Nucleus accumbens (tissue), 56 donors: ENCODE data around the gene CDC42BPA.
"Not testable (repeated sequence)": the region's sequence is repeated elsewhere in the genome, so short reads cannot be mapped to it uniquely, and the experiment has no call there.

Experiments used
- DNase-seq, 56 donors: peaks; one replicate each; lab custom pipeline; 2025; lab: John Stamatoyannopoulos, UW

CDC42BPA gene

DNA sequence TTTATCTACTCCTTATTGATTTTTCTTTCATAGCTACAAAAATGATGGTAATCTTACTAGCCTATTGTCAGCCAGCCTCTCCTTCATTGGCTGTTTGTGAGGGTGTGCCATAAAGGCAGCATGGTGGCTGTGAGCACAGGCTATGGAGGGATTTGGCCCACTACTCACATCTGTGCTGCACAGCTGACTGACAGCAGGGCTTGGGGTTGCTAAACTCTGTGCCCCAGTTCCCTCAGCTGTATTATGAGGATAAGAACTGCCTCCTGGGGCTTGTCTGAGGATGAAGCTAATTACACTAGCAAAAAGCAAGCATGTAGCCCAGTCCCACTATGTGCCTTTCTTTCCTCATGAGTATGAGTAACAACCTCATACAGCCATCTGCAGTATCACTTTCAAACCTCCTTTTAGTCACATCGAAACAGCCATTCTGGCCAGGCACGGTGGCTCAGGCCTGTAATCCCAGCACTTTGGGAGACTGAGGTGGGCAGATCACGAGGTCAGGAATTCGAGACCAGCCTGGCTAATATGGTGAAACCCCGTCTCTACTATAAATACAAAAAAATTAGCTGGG lies 312.0 kb downstream of the CDC42BPA start:
- DNase-seq: no peak

DNA sequence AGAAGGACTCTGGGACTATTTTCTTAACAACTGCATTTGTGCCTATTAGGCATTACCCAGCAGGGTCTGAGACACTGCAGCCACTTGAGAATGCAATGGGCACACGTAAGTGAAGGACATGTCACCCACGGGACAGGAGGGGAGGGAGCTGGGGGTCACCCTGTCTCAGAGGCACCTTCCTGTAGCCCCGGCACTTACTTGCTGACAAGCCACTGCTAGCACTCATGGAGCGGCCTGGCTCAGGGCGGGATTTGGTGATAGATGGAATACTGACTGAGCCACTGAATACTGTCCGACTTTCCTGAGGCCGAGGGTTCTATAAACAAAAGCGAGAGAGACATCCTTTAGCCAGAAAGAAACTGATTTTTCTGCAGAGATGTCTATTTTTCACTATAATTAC lies 313.5 kb downstream of the CDC42BPA start:
- no peak for DNase-seq

DNA sequence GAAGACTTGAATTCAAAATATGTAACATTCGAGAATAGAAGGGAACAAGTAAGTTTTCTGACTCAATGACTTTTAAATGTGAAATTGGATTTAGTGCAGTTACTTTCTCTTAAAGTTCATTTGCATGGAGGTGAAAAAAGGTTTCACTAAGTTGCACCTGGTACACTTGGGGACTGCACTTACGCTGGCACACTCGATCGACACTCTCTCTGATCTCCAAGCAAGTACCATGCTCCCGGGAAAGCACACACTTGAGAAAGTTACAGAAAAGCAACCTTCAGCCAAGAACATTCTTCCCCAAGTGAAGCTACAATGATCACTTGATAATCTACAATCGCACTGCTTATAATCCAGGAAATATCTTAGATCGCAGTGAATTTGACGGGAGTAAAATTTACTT lies 315.1 kb downstream of the CDC42BPA start:
- no peak for DNase-seq

DNA sequence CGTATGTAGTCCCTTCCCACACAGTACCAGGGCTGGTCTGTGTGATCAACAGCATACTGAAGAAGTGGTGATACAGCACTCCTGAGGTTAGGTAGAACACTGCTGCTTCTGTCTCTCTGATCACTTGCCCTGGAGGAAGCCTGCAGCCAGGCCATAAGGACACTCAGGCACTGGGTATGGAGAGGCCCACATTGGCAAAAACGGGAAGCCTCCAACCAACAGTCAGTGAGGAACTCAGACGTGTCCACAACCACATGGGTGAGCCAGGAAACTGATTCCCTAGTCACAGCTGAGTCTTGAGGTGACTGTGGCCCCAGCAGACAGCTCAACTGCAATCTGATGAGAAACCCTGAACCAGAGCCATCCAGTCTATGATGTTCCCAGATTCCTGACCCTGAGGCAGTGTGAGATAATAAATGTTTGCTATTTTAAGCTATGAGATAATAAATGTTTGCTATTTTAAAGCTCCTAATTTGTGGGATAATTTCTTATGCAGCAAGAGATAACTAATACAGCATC lies 315.7 kb downstream of the CDC42BPA start:
- DNase-seq: no peak

- not testable (repeated sequence) for DNase-seq
Observed at GRCh38 chr1:226999579-226999978, 318.7 kb downstream of the CDC42BPA start.

GRCh38 chr1:226995365-226996332 lies 322.6 kb downstream of the CDC42BPA start:
- no peak for DNase-seq

- DNase-seq: peak in 8 of 56 donors; percentile 34 to 56 (median 49)
Observed at GRCh38 chr1:226994586-226995364, 323.5 kb downstream of the CDC42BPA start.

- DNase-seq: no peak
Observed at GRCh38 chr1:226993814-226994585, 324.3 kb downstream of the CDC42BPA start.

- no peak for DNase-seq
Observed at GRCh38 chr1:226991920-226992319, 326.4 kb downstream of the CDC42BPA start.

GRCh38 chr1:226990133-226990716 lies 328.1 kb downstream of the CDC42BPA start:
- no peak for DNase-seq

DNA sequence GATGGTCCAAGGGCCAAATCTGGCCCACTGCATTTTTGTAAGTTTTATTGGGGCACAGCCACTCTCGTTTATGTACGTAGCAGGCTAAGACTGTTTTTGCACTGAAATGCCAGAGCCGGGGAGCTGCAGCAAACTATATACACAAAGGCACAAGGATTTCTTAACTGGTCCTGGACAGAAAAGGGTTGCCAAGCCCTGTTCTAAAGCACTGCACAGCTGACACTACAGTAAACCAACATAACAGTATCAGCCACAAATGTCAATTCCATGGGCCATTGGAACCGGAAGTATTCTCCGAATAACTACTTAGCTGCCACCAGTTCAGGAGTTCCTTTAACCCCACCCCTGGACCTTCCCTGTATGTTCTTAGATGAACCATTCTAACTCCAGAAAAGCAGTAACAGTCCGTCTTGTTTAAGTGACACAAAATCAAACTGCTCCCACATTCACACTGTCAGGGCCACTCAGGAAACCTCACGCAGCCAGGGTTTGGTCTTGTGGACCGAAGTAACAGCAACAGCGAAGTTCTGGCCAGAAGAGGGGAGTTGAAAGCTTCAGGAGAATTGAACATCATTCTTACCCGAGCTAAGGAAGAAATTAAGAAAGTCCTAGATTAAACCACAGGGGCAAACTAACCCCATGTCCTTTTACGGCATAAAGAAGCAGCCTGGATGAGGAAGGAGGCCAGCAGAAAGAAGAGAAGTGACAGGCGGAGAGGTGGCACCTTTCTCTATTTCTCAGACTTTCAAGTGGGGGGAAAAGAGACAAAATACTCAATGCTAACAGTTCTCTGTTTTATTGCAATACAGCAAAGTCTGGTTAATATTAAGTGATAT lies 329.0 kb downstream of the CDC42BPA start:
- DNase-seq: no peak

DNA sequence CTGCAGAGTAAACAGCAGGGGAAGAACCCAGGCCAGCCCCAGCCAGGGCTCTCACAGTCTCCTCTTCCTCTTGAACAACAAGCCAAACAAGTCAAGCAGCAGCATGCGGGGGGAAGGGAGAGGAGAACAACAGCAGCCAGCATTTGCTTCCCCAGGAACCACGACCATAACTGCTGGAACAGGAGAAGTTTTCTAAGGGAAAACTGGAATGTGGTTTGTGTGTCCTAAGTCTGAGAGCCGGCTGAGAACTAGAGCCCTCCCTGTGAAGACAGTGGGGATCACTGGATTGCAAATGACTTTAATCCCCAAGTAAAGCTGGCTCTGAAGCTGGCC lies 330.0 kb downstream of the CDC42BPA start:
- DNase-seq: peak in 7 of 56 donors; percentile 35 to 48 (median 40)

DNA sequence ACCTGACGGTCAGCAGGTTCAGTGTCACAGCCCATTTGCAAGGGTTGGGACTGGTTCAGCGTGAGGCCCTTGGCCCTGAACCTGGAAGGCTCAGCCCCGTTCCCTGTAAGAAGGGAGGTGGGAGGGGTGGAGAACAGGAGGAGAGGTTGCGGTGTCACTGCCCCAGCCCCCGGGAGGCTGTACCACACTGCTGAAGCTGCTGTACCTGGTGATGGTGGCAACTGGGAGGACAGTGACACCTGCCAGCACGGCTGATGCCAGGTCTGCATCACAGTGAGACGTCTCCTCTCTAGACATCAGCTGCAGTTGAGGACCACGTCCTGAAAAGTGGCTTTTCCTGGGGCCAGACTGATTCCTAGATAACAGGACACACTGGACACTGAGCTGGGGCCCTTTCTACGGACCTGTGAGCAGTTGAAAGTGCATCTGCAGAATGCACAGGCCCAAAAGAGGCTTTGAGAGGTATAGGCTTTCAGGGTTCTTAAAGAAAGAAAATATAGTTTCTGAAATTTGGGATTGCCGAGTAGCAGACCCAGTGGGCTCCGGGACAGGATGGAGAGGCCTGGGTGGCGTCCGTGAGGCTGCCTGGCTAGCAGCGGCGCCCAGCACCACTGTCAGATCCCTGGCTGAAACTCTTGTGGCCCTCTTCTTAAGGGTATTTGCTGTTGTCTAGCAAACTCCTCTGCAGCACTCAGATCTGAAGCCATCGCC lies 330.5 kb downstream of the CDC42BPA start:
- no peak for DNase-seq

DNA sequence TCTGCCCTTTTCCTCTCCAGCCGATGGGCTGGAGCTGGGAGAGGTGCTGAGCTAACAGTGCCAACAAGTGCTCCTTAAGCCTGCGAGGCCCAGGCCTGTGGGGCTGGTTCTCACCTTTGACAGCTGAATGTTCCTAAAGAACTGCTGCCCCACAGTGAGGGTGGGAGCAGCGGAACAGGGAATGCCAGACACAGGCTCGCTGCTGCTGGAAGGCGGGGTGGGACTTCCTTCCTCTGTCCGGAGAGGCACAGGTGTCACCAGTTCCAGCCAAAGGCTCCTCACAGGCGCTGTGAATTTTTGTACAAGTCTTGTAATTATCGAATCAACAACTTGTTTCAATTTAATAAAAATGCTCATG lies 331.1 kb downstream of the CDC42BPA start:
- no peak for DNase-seq

DNA sequence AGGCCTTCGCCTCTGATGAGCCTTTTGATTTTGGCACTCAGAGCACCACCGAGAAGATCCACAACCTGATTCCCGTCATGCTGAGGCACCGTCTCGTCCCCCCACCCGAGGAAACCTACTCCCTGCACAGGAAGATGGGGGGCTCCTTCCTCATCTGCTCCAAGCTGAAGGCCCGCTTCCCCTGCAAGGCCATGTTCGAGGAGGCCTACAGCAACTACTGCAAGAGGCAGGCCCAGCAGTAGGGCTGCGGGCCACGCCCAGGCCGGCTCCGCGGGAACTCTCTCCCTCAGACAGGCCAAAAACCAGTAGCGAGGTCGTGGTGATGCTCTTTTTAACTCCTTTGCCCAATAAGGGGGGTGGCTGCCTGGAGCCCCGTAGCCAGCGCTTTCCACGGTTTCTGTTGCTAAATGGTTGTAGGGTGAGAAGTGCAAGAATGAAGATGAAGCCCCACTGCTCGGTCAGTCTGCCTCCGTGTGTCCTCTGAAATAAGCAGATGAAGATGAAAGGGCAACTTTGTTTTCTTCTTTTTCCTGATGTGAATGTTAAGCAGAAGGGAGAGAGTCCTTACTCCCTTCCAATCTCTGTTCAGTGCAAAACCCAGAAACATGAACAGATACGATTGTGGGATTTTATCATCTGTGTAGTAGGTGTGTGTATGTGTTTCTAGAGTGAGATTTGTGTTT lies 331.7 kb downstream of the CDC42BPA start:
- DNase-seq: no peak

DNA sequence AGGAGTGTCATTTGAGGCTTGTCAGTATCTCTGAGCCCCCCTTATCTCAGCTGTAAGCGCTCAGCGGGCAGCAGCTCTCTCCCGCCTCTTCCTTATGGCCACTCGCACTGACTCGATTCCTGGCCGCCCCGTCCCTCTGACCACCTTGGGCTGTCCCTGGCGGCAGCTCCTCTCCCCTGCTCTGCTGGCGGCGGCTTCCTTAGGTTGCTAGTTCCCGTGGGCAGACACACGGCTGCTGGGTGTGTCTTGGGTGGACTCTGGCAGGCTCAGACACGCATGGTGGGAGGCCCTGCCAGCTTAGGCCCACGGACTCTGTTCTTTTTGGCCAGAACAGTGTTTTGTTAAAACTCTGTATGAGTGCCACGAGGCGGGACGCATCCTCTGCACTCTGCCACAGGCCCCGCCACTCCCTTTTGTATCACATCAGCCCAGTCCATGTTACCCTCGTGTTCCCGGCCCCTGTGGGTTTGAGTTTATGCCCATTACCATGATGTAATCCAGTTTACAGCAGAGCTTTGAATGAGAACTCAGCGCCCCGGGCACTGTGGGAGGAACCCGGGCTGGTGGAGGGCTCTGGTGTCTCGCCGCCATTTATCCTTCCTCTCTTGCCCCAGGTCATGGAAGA lies 332.3 kb downstream of the CDC42BPA start:
- no peak for DNase-seq

- DNase-seq: no peak
Observed at GRCh38 chr1:226985239-226985838, 333.0 kb downstream of the CDC42BPA start.
